ENCODE results near the gene C2orf74. TPM values are rescaled to one million over a fixed set of nuclear protein-coding genes. Genes with fewer than 3 reads are reported as not detected.
"Not testable (repeated sequence)": the region's sequence is repeated elsewhere in the genome, so short reads cannot be mapped to it uniquely, and the experiment has no call there.

The C2orf74 gene
- polyA plus RNA-seq, 1 experiment = 6.5 TPM

GRCh38 chr2:61157371-61158003, 4.5 kb upstream of the C2orf74 start:
- no peaks in the 10 kb centered on the region for H3K27me3 ChIP-seq (ENCODE audit: control insufficient read depth, insufficient read depth, low read length)
- TF ChIP-seq CTCF (IDR thresholded peaks at IDR 0.05; ENCODE audit: insufficient read depth, low read depth, low read length) = no peak
- H3K36me3 ChIP-seq (ENCODE audit: control insufficient read depth, insufficient read depth, low read length) = peaks cover 1% of the 10 kb centered on the region; the same call in 1 of the 2 replicates
- no peak for DNase-seq (ENCODE audit: low read depth)
- POLR2A ChIA-PET = interaction anchor here (0.6 kb wide), 1 partner anchor 14 kb away, joined by 3 read pairs; no protein-coding TSS in a partner anchor
- no peak overlapping the region for H3K4me3 ChIP-seq (ENCODE audit: low read depth, low read length)
- CTCF ChIA-PET = no interaction called here

DNA sequence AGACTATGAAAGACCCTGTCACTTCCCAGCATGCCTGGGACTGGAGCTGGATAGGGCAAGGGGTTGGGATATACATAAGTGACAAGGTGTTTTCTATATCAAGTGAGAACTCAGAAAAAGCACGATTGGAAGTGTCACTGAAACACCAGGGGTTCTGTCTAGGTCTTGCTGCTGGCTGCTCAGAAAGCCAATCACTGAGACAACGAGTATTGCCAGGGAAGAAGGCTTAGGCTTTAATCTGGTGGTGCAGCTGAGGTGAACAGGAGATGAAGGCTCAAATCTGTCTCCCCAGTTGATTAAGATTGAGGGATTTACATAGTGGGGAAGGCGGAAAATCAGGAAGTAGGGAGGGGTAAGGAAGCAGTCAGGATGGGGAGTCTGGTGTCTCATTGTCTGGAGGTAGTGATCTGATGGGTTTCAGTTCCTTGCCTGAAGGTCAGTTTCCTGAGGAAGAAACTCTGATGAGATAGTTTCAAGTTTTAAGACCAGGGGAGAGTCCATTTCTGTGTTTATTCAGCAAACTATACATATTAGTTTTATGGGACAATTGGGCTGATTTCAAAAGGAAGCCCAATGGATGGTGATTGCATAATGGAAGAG, 3.5 kb upstream of the C2orf74 start:
- Histone ChIP-seq H3K27me3 (ENCODE audit: control insufficient read depth, insufficient read depth, low read length) (no peaks in the 10 kb centered on the region), H3K36me3 (ENCODE audit: control insufficient read depth, insufficient read depth, low read length) (peaks cover 3% of the 10 kb centered on the region; the same call in 1 of the 2 replicates), H3K4me3 (ENCODE audit: low read depth, low read length) (no peak overlapping the region)
- no peak for TF ChIP-seq CTCF (IDR thresholded peaks at IDR 0.05; ENCODE audit: insufficient read depth, low read depth, low read length)
- ChIA-PET CTCF (interaction anchor here (1.0 kb wide), 1 partner anchor 13 kb away, joined by 3 read pairs; no protein-coding TSS in a partner anchor), POLR2A (no interaction called here)
- DNase-seq (ENCODE audit: low read depth) = no peak

GRCh38 chr2:61162721-61163120, 733 bp downstream of the C2orf74 start:
- Histone ChIP-seq H3K4me3 (ENCODE audit: low read depth, low read length) (no peak overlapping the region), H3K36me3 (ENCODE audit: control insufficient read depth, insufficient read depth, low read length) (peaks cover 3% of the 10 kb centered on the region; the same call in 1 of the 2 replicates), H3K27me3 (ENCODE audit: control insufficient read depth, insufficient read depth, low read length) (no peaks in the 10 kb centered on the region)
- no peak for TF ChIP-seq CTCF (IDR thresholded peaks at IDR 0.05; ENCODE audit: insufficient read depth, low read depth, low read length)
- no peak for DNase-seq (ENCODE audit: low read depth)
- CTCF ChIA-PET = no interaction called here
- POLR2A ChIA-PET = no interaction called here

DNA sequence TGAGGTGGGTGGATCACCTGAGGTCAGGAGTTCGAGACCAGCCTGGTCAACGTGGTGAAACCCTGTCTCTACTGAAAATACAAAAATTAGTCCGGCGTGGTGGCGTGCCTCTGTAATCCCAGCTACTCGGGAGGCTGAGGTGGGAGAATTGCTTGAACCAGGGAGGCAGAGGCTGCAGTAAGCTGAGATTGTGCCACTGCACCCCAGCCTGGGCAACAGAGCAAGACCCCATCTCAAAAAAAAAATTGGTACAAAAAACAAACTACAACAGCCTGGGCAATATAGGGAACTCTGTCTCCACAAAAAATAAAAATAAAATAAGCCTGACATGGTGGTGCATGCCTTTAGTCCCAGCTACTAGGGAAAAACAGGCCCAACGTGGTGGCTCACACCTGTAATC, 3.1 kb downstream of the C2orf74 start:
- H3K27me3 ChIP-seq (ENCODE audit: control insufficient read depth, insufficient read depth, low read length); DNase-seq (ENCODE audit: low read depth); H3K4me3 ChIP-seq (ENCODE audit: low read depth, low read length); POLR2A ChIA-PET; H3K36me3 ChIP-seq (ENCODE audit: control insufficient read depth, insufficient read depth, low read length): not testable (repeated sequence)
- CTCF ChIA-PET = interaction anchor here (0.5 to 1.9 kb wide), 2 partner anchors 9 to 390 kb away, joined by 4 read pairs; no protein-coding TSS in a partner anchor

DNA sequence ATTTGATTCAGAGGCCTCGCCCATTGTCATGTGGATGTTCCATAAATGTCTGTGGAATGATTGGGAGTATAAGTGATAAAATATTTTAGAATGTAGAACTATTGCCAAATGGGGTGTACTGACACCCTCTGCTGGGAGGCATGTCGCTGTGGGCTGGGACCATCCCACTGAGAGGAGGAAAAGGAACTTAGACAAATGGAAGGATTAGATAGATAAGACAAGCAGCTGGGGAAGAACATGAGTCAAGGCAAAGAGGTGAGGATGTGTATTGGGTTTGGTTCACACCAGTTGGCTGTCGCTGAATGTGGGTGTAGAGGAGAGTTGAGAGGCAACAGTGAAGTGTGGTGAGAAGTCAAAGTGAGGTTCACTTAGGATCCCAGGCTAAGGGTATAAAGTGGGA, 4.0 kb downstream of the C2orf74 start:
- H3K27me3 ChIP-seq (ENCODE audit: control insufficient read depth, insufficient read depth, low read length) = no peaks in the 10 kb centered on the region
- CTCF ChIA-PET = interaction anchor here (1.9 to 2.1 kb wide), 2 partner anchors 8 to 10 kb away, joined by 4 to 7 read pairs; no protein-coding TSS in a partner anchor
- no peak overlapping the region for H3K4me3 ChIP-seq (ENCODE audit: low read depth, low read length)
- no peak for DNase-seq (ENCODE audit: low read depth)
- H3K36me3 ChIP-seq (ENCODE audit: control insufficient read depth, insufficient read depth, low read length) = peaks cover 3% of the 10 kb centered on the region; the same call in 1 of the 2 replicates
- no peak for TF ChIP-seq CTCF (IDR thresholded peaks at IDR 0.05; ENCODE audit: insufficient read depth, low read depth, low read length)
- POLR2A ChIA-PET = no interaction called here
